ENCODE measurements around the gene RANGRF.

DNA sequence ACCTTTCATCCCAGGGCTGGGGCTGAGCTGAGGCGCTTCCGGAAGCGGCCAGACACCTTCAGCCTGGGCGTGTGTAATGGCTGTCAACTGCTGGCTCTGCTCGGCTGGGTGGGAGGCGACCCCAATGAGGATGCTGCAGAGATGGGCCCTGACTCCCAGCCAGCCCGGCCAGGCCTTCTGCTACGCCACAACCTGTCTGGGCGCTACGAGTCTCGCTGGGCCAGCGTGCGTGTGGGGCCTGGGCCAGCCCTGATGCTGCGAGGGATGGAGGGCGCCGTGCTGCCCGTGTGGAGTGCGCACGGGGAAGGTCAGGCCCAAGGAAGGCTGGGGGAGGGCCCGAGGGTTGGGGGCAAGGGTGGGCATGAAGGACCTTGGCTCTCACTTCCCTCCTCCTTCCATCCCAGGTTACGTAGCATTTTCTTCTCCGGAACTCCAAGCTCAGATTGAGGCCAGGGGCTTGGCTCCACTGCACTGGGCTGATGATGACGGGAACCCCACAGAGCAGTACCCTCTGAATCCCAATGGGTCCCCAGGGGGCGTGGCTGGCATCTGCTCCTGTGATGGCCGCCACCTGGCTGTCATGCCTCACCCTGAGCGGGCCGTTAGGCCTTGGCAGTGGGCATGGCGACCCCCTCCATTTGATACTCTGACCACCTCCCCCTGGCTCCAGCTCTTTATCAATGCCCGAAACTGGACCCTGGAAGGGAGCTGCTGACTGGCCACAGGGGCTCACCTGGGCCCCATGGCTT lies 19.7 kb upstream of the RANGRF start:
- TF ChIP-seq, protein P1, sequence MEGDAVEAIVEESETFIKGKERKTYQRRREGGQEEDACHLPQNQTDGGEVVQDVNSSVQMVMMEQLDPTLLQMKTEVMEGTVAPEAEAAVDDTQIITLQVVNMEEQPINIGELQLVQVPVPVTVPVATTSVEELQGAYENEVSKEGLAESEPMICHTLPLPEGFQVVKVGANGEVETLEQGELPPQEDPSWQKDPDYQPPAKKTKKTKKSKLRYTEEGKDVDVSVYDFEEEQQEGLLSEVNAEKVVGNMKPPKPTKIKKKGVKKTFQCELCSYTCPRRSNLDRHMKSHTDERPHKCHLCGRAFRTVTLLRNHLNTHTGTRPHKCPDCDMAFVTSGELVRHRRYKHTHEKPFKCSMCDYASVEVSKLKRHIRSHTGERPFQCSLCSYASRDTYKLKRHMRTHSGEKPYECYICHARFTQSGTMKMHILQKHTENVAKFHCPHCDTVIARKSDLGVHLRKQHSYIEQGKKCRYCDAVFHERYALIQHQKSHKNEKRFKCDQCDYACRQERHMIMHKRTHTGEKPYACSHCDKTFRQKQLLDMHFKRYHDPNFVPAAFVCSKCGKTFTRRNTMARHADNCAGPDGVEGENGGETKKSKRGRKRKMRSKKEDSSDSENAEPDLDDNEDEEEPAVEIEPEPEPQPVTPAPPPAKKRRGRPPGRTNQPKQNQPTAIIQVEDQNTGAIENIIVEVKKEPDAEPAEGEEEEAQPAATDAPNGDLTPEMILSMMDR (conservative IDR thresholded peaks at IDR 0.05), result no peak
- TF ChIP-seq EZH2 (IDR thresholded peaks at IDR 0.05; ENCODE audit: low read depth), result no peak
